Spleen (tissue), 7 donors: ENCODE results near the gene OR2Z1.

ENCODE experiments used
- POLR2A ChIP-seq, 3 donors: fragments of 450-650 bp; IDR thresholded peaks; one replicate each; pipeline ENCODE4 v1.5.1; 2017; ENCODE audit warnings: antibody characterized with exemption in 3 of 3, mild to moderate bottlenecking in 1 of 3
- POLR2AphosphoS5 ChIP-seq, 3 donors: sonication (generic); formaldehyde crosslinking; IDR thresholded peaks; one replicate each; pipeline ENCODE4 v1.5.1; 2017; ENCODE audit warnings: antibody characterized with exemption in 3 of 3
- TF ChIP-seq, protein P1 (sequence below), 11 experiments: fragments of 200-600 bp in 7 of 11; fragments of 450-650 bp in 4 of 11; sonication (generic) in 4 of 11; IDR thresholded peaks in 8 of 11; conservative IDR thresholded peaks in 3 of 11; 1 replicate in 7 of 11; 2 replicates in 4 of 11; pipeline versions ENCODE4 v1.4.0 to v1.8.0; 2016 to 2021; ENCODE audit warnings: antibody characterized with exemption in 11 of 11, inconsistent platforms in 4 of 11, mild to moderate bottlenecking in 1 of 11
- donor health status: DM: no; HTN: no; CAD: no; lungs with moderate emphysema.
- donor health status: DM: no; HTN: no; CAD: no.
- donor health status: DM: no; HTN: no; CAD: no.

- TF ChIP-seq, protein P1, sequence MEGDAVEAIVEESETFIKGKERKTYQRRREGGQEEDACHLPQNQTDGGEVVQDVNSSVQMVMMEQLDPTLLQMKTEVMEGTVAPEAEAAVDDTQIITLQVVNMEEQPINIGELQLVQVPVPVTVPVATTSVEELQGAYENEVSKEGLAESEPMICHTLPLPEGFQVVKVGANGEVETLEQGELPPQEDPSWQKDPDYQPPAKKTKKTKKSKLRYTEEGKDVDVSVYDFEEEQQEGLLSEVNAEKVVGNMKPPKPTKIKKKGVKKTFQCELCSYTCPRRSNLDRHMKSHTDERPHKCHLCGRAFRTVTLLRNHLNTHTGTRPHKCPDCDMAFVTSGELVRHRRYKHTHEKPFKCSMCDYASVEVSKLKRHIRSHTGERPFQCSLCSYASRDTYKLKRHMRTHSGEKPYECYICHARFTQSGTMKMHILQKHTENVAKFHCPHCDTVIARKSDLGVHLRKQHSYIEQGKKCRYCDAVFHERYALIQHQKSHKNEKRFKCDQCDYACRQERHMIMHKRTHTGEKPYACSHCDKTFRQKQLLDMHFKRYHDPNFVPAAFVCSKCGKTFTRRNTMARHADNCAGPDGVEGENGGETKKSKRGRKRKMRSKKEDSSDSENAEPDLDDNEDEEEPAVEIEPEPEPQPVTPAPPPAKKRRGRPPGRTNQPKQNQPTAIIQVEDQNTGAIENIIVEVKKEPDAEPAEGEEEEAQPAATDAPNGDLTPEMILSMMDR (IDR thresholded peaks at IDR 0.05 in 8 of 11, conservative IDR thresholded peaks at IDR 0.05 in 3 of 11): no peak
- TF ChIP-seq POLR2AphosphoS5 (IDR thresholded peaks at IDR 0.05): no peak
- no peak for TF ChIP-seq POLR2A (IDR thresholded peaks at IDR 0.05)
Measured at GRCh38 chr19:8690753-8691539, 30.5 kb upstream of the OR2Z1 start.
